ENCODE results near the gene NOC4L. TPM values are rescaled to one million over a fixed set of nuclear protein-coding genes. Genes with fewer than 3 reads are reported as not detected.

The NOC4L gene
- polyA plus RNA-seq, 12 donors: 8.0 to 18.9 (median 9.9) TPM; not detected in 1

DNA sequence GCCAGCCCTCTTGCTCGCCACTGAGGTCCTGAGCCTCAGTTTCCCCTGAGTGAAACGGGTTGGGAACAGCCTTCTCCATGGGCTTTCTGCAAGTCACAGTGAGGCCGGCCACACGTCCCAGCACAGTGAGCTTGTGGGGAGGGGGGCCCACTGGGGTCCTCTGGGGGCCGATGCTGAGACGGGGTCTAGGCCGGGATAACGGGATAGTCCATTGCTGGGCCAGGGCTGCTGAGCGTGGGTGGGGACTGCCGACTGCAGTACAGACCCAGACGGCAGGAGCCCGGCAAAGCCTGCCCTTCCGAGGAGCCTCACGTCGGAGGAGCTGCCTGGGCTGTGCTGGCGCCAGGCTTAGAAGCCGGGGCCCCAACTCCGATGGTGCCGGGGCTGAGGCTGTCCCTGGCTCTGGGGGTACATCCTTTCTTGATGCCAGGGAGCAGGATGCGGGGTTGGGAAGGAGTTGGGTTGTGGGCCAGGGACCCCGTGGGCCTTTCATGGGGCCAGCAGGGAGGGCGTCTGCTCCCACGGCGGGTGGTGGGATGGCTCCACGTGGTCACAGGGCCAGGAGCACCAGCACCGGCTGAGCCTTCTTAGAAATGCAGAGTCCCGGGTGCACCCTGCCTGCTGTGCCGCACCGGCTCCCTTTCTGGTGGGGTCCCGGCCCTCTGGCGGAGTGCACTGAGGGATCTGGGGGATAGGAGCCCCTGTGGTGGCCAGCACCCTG is 24.2 kb downstream of the NOC4L start:
- no peak for DNase-seq

GRCh38 chr12:132169376-132169775 is 25.1 kb downstream of the NOC4L start:
- no peak for DNase-seq

DNA sequence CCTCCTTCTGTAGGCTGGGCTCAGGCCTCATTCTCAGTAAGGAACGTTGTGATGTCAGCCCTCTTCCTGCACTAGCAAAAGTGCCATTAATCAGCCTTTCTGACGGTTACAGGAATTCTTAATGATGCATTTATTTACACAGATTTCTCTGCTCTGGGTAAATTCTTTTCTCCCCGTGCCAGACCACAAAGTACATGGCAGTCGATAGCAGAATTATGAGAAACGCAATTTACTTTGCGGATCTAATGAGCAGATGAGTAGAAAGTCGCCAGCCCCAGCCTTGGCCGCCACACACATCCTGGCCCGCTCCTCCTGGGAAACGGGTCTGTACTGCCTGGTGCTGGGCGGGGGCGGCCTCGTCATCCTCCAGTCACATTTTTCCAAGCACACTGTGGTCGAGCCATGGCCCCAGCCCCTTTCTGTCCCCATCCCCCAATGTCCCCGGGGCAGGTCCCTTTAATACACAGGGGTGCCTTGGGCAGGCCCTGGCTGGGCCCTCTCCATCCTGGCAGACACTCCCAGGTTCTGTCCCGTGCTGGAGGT is 25.9 kb downstream of the NOC4L start:
- no peak for DNase-seq

- no peak for DNase-seq
These were observed 26.5 kb downstream of the NOC4L start for GRCh38 chr12:132170637-132171292.

- no peak for DNase-seq
These were observed 27.2 kb downstream of the NOC4L start for GRCh38 chr12:132171293-132171967.

DNA sequence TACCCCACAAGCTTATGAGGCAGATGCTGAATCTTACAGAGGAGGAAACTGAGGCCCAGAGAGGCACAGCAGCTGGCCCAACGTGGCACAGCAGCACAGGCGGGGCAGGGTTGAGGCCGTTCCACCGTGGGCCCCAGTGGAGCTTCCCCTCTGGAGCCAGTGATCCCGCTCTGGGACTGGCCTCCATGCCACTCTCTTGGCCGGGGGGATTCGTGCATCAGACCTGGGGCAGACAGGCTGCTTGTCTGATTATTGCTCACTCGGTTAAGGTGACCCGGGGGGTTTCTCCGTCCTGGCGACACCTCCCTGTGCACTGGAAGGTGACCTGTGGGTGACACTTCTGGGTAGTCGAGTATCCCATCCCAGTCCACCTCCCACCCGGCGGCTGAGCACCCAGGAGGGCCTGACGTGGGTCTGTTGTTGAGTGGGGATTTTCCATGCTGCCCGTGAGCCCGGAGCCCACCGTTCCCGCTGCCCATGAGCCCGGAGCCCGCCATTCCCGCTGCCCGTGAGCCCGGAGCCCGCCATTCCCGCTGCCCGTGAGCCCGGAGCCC is 27.8 kb downstream of the NOC4L start:
- DNase-seq: no peak

DNA sequence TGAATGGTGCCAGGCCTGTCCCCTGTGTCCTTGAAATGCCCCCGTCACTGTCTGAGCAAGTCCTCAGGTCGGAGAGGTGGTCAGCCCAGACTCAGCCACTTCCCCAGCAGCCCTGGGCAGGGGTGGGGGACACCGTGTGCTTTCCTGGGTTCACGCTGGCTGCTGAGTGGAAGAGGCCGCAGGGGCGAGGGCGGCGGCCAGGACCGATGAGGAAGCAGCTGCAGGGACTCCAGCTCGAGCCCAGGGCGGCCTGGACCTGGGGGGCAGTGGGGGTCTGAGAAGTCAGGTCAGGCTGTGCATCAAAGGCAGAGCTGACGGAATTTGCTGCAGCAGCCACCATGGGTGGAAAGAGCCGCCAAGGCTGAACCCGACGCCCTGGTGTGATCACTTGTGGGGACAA is 28.4 kb downstream of the NOC4L start:
- DNase-seq: no peak

DNA sequence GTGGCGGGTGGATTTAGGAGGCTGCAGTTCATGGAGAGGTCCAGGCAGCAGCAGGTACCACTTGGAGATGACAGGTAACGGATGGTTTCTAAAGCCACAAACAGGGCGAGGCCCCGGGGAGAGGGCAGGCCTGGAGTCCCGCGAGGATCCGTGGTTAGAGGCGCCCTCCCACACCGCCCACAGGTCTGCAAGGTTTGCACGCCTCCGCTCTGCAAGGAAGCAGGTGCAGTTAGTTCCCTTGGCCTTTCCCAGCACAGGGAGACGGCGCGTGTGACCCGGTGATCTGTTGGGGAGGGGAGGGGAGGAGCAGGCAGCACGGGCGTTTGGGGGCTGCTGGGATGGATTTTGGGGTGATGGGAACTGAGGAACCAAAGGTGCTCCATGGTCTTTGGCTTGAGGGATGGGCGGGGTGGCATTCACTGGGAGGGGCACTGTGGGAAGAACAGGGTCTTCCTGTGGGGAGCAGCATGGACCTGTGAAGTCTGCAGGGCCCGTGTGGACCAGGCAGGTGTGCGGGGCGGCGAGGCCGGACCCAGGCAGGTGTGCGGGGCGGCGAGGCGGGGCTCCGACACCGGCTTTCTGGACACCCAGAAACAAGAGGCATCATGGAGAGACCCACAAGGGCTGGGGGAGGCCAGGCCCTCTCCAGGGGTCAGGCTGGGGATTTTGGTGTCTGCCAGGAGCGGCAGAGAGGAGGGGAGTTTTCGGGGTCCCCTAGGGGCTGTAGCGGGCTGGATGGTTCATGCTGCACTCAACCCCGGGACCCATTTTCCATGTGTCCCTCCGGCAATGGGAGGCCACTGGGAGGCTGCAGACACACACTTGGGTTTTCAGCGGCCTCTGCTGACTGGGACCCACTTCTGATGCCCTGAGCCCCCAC is 29.1 kb downstream of the NOC4L start:
- no peak for DNase-seq

- DNase-seq: no peak
These were observed 30.0 kb downstream of the NOC4L start for GRCh38 chr12:132174015-132174838.

- DNase-seq: no peak
These were observed 30.7 kb downstream of the NOC4L start for GRCh38 chr12:132174839-132175490.

- no peak for DNase-seq
These were observed 31.5 kb downstream of the NOC4L start for GRCh38 chr12:132175496-132176384.

DNA sequence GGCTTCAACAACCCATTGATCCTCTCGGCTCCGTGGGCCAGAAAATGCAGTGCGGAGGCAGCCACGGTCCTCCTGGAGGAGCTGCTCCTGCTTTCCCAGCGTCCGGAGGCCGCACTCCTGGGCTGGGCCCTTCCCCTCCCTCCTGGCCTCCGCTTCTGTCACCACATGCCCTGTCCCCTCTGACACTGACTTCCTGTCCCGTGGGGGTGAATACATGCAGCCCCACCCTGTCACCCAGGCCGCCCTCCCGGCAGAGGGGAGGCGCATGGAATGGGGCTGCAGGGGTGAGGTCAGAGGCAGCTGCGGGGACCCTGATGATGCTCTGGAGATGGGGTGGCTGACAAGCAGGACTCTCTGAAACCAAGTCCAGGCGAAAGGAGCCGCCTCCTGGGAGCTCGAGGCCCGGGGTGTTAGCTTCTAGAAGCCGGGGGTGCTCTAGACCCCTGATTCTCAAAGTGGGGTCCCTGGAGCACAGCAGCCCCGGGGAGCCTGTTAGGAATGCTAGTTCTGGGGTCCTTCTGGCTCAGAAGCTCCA is 32.2 kb downstream of the NOC4L start:
- no peak for DNase-seq

DNA sequence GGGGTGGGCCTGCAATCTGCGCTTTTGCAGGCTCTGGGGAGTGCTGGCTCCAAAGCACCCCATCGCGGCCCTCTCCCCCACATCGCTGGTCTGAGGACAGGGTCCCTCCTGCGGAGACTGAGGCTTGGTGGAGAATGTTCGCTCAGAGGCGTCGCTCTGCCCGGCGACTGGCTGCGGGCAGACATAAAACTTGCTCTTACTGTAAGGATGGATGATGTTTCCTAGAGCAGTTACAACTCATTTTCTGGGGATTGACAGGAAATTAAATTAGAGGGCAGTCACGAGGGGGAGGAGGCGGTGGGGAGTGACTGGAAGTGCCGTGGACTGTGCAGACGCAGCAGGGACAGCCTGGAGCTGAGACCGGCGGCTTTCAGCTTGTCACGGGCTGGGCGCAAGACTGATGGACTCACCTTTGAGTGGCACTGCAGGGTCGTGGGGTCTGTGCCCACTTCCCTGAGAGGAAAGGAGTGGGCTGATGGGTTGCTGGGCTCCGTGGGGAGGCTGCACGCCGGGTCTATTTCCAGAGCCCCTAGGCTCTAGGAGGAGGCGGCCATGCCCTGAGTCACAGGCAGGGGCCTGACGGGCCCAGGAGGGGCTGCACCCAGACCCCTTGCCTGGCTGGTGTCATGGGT is 32.8 kb downstream of the NOC4L start:
- no peak for DNase-seq

- no peak for DNase-seq
These were observed 34.1 kb downstream of the NOC4L start for GRCh38 chr12:132178316-132178715.

DNA sequence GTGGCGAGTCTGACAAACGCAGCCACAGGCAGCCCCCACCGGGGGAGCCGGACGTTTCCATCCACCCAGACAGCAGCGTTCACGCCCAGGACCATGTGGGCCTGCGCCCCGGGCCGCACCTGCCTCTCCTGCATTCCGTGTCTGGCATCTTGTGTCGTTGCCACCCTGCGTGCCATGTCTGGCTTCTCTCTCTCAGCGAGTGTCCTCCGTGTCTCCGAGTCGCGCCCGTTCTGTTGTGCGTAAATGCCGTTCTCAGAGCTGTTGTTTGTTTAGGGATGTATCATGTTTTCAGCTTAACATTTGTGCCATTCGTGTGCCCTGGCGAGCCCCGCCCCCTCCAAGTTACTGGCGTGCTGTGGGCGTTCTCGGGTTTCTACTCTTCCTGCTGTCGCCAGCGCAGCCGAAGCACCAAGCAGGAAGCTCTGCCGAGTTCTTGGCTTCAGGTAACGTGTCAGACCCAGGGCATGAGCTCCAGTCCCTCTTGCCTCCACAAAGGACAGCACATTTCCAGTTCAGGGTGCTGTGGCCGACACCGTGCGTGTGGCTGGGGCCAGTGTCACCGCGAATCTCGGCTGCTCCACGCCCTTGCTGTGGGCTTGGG is 34.6 kb downstream of the NOC4L start:
- DNase-seq: no peak

DNA sequence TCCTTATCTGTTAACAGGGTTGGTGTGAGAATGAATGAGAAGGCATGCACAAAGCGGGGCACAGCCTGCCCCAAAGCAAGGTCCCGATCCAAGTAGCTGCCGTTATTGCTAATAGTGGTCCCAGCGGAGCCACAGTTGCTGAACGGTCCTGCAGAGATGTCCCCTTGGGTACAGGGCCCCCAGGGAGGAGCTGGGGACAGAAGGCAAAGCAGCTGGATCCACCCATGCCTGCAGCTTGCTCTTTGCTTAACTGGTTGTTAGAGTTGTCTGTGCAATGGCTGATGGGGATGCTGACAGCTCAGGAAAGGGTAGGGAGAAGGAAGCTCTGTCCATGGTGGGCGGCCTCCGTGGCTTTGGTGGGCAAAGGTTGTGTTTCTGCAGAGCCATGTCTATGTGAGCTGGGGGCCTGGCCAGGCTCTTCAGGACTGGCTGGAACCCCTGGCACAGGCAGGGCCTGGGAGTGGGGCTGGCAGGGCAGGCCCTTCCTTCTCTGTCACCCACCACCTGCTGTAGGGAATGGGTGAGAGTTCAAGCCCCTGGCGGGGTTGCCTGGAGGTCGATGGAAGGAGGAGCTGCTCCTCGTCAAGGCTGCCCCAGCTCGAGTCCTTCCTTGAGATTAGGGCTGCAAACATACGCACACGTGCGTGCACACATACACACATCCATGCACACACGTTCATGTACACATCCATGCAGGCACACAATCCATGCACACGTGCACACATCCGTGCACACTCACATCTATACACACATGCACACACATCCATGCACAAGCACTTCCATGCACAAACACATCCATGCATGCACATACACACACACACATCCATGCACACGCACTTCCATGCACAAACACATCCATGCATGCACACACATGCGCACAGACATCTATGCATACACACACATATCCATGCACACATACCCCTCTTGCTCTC is 35.4 kb downstream of the NOC4L start:
- no peak for DNase-seq
